Left lung (tissue), 10 donors: ENCODE data around the gene WDR44. TPM values are rescaled to one million over a fixed set of nuclear protein-coding genes. Genes with fewer than 3 reads are reported as not detected.

ENCODE experiments used
- ATAC-seq: fragments of 200-7000 bp; cut with Tn5 transposase; one replicate; pipeline ENCODE4 v1.9.1; 2020; ENCODE audit warnings: moderate library complexity
- DNase-seq, 4 donors: peaks; one replicate each; pipeline ENCODE4 v3.0.0-alpha.2; 2013 to 2020
- H3K27ac ChIP-seq, 2 donors: fragments of 200-600 bp; sonication (generic) in 1 of 2; one replicate each; pipeline versions ENCODE4 v1.5.0 to v1.8.0; 2020 to 2021
- H3K27me3 ChIP-seq, 2 donors: fragments of 200-600 bp; sonication (generic) in 1 of 2; one replicate each; pipeline versions ENCODE4 v1.5.0 to v1.8.0; 2020 to 2021
- H3K36me3 ChIP-seq, 2 donors: fragments of 200-600 bp; sonication (generic) in 1 of 2; one replicate each; pipeline versions ENCODE4 v1.5.0 to v1.8.0; 2020 to 2021
- H3K4me1 ChIP-seq, 2 donors: fragments of 200-600 bp; one replicate each; pipeline ENCODE4 v1.8.0; 2021
- H3K4me3 ChIP-seq, 2 donors: fragments of 200-600 bp; sonication (generic) in 1 of 2; one replicate each; pipeline versions ENCODE4 v1.5.0 to v1.8.0; 2020 to 2021; ENCODE audit warnings: mild to moderate bottlenecking in 1 of 2
- H3K9me3 ChIP-seq, 2 donors: fragments of 200-600 bp; sonication (generic) in 1 of 2; one replicate each; pipeline versions ENCODE4 v1.5.0 to v1.8.0; 2020 to 2021
- intact Hi-C, 2 donors: fragments of 100-400 bp; cut with DNase I; formaldehyde crosslinking; loops; one replicate each; pipeline versions ENCODE4 v1.11.2 to v1.14.2; 2022
- polyA plus RNA-seq, 6 donors: library from polyadenylated mRNA; unstranded; fragments of 120-200 nt; gene quantifications; one replicate each; pipeline ENCODE4 v1.2.1, GENCODE V29; 2013; ENCODE audit not compliant: insufficient read length in 6 of 6
- total RNA-seq, 2 donors: library from RNA; stranded (reverse); fragmentation: NEBNext Ultra II Directional; extraction: Animal tissue kit (Norgen Biotek cat#: 25700); gene quantifications; one replicate each; pipeline ENCODE4 v1.2.1, GENCODE V29; 2021
- TF ChIP-seq, protein P1 (sequence below), 2 donors: fragments of 200-600 bp; sonication (generic) in 1 of 2; IDR thresholded peaks; one replicate each; pipeline versions ENCODE4 v1.5.0 to v1.8.0; 2021; ENCODE audit warnings: antibody characterized with exemption in 2 of 2
- donor health status: DM: no; HTN: yes; CAD: no.
- donor health status: DM: no; HTN: no; CAD: no.

The WDR44 gene
- total and polyA plus RNA-seq, 8 donors = 12.0 to 16.3 (median 13.4) TPM

GRCh38 chrX:118353081-118353850 lies 7.4 kb downstream of the WDR44 start:
- H3K27me3 ChIP-seq = no peaks in the 10 kb centered on the region
- H3K4me3 ChIP-seq = no peak overlapping the region
- no peaks in the 10 kb centered on the region for H3K9me3 ChIP-seq
- no peaks in the 10 kb centered on the region for H3K36me3 ChIP-seq
- TF ChIP-seq, protein P1, sequence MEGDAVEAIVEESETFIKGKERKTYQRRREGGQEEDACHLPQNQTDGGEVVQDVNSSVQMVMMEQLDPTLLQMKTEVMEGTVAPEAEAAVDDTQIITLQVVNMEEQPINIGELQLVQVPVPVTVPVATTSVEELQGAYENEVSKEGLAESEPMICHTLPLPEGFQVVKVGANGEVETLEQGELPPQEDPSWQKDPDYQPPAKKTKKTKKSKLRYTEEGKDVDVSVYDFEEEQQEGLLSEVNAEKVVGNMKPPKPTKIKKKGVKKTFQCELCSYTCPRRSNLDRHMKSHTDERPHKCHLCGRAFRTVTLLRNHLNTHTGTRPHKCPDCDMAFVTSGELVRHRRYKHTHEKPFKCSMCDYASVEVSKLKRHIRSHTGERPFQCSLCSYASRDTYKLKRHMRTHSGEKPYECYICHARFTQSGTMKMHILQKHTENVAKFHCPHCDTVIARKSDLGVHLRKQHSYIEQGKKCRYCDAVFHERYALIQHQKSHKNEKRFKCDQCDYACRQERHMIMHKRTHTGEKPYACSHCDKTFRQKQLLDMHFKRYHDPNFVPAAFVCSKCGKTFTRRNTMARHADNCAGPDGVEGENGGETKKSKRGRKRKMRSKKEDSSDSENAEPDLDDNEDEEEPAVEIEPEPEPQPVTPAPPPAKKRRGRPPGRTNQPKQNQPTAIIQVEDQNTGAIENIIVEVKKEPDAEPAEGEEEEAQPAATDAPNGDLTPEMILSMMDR (IDR thresholded peaks at IDR 0.05) = no peak
- ATAC-seq (no peak), DNase-seq (no peak)
- H3K4me1 ChIP-seq = peaks cover 0 to 27% of the 10 kb centered on the region in 2 donors
- no peak overlapping the region for H3K27ac ChIP-seq
- intact Hi-C loops = no loop called here

DNA sequence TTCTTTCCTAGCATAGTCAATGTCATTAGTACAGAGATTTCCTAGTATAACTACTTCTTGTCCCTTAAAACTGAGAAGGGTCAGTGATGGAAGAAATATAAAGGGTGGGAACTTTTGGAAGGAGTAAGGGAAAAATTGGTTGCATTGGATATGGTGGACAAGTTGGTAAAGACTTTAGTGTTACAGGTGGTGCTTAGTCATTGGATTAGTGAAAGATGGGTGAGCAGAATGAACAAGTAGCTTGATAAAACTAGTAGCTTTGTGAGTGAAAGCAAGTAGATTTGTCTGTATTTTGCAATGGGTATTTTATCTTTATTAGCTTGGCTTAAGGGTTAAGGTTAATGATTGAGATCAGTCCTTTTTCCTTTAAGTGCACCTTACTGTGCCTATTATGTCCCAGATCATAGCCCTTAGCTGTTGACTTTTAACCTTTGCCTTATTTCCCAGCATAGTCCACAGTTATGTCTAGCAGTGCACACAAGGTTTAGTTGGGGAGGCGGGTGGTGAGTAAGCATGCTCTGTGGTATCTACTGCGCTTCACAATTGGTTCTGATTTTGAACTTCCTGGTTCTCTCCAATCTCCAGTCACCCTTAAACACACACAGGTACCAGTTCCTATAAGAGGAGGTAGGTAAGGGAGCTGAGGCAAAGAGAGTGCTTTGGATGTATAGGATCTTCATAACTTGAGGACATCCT lies 9.5 kb downstream of the WDR44 start:
- H3K27me3 ChIP-seq = no peaks in the 10 kb centered on the region
- intact Hi-C loops = no loop called here
- no peaks in the 10 kb centered on the region for H3K9me3 ChIP-seq
- TF ChIP-seq, protein P1 (IDR thresholded peaks at IDR 0.05) = no peak
- peaks cover 0 to 11% of the 10 kb centered on the region in 2 donors for H3K4me1 ChIP-seq
- H3K27ac ChIP-seq = no peak overlapping the region
- ATAC-seq (peak; percentile 16), DNase-seq (no peak)
- no peak overlapping the region for H3K4me3 ChIP-seq
- no peaks in the 10 kb centered on the region for H3K36me3 ChIP-seq

GRCh38 chrX:118356154-118356701 lies 10.3 kb downstream of the WDR44 start:
- TF ChIP-seq, protein P1 (IDR thresholded peaks at IDR 0.05) = no peak
- Histone ChIP-seq H3K27me3 (no peaks in the 10 kb centered on the region), H3K9me3 (no peaks in the 10 kb centered on the region), H3K27ac (no peak overlapping the region), H3K4me1 (peaks cover 0 to 4% of the 10 kb centered on the region in 2 donors), H3K4me3 (no peak overlapping the region), H3K36me3 (no peaks in the 10 kb centered on the region)
- no peak for ATAC-seq
- intact Hi-C loops = no loop called here
- no peak for DNase-seq

GRCh38 chrX:118360429-118361125 lies 14.7 kb downstream of the WDR44 start:
- H3K9me3 ChIP-seq = no peaks in the 10 kb centered on the region
- intact Hi-C loops = no loop called here
- H3K4me3 ChIP-seq = no peak overlapping the region
- no peaks in the 10 kb centered on the region for H3K36me3 ChIP-seq
- no peaks in the 10 kb centered on the region for H3K4me1 ChIP-seq
- TF ChIP-seq, protein P1 (IDR thresholded peaks at IDR 0.05) = no peak
- no peak overlapping the region for H3K27ac ChIP-seq
- peak; percentile 45 for ATAC-seq
- H3K27me3 ChIP-seq = no peaks in the 10 kb centered on the region
- DNase-seq = no peak
